Measurements from ENCODE around the gene CFAP46.

DNA sequence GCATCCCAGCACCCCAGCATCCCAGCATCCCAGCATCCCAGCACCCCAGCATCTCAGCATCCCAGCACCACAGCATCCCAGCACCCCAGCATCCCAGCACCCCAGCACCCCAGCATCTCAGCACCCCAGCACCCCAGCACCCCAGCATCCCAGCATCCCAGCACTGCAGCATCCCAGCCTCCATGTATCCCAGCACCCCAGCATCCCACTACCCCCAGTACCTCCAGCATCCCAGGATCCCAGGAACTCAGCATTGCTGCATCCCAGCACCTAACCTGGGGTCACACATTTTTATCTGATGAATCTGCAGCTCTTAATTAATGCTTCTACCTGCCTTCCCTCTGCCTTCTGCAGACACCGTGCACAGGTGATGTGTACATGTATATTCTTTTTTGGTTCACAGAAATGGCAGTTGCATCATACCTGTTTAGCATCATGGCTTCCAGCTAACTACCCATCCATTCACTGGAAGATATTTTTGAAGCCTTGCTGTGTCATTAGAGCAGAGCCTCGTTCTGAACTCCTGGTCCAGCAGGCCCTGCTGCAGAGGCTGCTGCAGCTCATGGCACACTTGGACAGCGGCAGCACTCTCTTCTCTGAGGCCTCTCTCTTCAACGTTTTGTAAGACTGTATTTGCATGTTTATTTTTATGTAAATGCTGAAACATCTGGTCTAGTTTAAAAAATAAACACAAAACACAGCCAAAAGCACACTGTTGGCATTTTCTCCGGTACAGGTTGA, 4.6 kb upstream of the CFAP46 start:
- TF ChIP-seq POLR2A (IDR thresholded peaks at IDR 0.05), result no peak
- TF ChIP-seq CTCF (IDR thresholded peaks at IDR 0.05), result no peak

Measured in adrenal gland (tissue), 5 donors.